ENCODE data around the gene GTF2A2.

GTF2A2 gene

DNA sequence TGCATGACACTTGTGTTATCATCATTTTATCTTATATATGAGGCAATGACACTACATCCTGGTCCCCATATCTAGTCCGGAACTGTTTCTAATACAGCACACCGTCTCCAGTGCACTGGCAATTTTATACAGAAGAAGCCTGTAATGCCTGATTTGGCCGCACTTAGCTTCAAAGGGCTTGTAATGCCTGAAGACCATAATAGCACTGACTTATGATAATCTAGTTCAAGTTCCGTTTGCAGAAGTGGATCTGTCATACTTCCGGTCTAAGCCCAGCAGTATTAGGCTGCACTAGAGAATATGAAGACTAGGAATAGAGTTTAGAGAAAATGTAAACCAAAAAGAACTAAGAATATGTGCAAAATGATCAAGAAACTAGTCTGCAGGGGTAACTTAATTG lies 30.5 kb upstream of the GTF2A2 start:
- no peak overlapping the region for H3K27ac ChIP-seq
- CTCF ChIA-PET = no interaction called here
- peak; percentile 18 for DNase-seq (ENCODE audit: low spot score)
- TF ChIP-seq, protein P1, sequence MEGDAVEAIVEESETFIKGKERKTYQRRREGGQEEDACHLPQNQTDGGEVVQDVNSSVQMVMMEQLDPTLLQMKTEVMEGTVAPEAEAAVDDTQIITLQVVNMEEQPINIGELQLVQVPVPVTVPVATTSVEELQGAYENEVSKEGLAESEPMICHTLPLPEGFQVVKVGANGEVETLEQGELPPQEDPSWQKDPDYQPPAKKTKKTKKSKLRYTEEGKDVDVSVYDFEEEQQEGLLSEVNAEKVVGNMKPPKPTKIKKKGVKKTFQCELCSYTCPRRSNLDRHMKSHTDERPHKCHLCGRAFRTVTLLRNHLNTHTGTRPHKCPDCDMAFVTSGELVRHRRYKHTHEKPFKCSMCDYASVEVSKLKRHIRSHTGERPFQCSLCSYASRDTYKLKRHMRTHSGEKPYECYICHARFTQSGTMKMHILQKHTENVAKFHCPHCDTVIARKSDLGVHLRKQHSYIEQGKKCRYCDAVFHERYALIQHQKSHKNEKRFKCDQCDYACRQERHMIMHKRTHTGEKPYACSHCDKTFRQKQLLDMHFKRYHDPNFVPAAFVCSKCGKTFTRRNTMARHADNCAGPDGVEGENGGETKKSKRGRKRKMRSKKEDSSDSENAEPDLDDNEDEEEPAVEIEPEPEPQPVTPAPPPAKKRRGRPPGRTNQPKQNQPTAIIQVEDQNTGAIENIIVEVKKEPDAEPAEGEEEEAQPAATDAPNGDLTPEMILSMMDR (conservative IDR thresholded peaks at IDR 0.05; ENCODE audit: low read depth) = no peak
- POLR2A ChIA-PET (ENCODE audit: low non-redundant PET) = no interaction called here

DNA sequence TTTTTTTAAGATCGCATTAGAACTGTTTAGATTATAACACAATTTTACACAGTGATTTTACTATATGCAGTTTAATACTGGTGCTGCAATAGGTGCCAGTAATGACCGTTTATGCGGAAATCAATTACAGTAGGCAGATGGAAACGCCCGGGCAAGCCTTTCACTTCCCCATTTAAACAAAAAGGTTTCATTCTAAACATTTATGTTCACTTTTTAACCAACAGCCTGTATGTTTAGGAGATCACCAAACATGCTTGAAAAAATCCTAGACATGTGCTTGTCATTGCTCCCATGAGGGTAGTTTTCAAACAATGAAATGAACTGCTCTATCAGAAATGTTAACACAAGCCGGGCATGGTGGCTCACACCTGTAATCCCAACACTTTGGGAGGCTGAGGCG lies 29.1 kb upstream of the GTF2A2 start:
- DNase-seq (ENCODE audit: low spot score) = no peak
- TF ChIP-seq, protein P1 (conservative IDR thresholded peaks at IDR 0.05; ENCODE audit: low read depth) = no peak
- POLR2A ChIA-PET (ENCODE audit: low non-redundant PET) = no interaction called here
- no peak overlapping the region for H3K27ac ChIP-seq
- CTCF ChIA-PET = no interaction called here

DNA sequence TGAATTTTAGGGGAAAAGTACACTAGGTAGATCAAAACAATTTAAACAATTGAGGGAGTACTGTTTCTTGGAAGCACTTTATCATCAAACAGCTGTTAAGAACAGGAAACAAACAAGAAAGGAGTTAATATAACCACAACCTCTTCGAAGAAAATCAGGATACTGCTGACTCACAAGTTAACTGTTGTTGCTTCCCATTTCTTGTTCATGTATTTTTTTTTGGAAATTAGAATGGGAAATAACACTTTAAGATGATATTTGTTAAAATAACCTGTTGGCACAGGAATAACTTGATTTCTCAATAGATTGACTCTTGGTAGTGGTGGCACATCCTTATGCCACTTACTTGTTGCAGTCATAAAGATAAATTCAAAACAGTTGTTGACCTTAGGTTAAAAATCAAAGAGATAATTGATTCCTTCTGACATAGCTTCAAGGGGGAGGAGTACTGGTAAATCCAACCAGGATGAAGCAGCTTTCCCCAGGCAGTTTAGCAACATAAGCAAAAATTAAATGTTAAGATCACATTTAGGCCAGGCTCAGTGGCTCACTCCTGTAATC lies 28.5 kb upstream of the GTF2A2 start:
- ChIA-PET CTCF (no interaction called here), POLR2A (ENCODE audit: low non-redundant PET) (interaction anchor here (0.7 kb wide), 1 partner anchor 640 kb away, joined by 3 read pairs; no protein-coding TSS in a partner anchor)
- TF ChIP-seq, protein P1 (conservative IDR thresholded peaks at IDR 0.05; ENCODE audit: low read depth) = no peak
- H3K27ac ChIP-seq = no peak overlapping the region
- no peak for DNase-seq (ENCODE audit: low spot score)

DNA sequence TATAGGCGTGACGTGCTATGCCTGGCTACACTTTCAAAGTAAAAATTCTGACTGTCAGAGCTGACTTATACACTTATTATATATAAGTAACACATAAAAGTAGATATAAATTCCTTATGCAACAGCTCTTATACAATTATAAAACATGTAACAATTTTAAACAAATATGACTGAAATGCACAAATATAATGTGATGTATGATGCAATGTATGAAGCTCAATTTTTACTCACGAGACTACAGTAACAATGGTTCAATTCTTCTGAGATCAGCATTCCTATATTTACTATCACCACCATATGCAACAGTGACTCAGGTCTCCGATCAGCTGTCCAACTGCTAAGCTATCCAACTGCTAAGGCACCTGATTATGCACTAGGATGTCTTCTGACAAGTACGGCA lies 23.6 kb upstream of the GTF2A2 start:
- H3K27ac ChIP-seq = no peak overlapping the region
- ChIA-PET POLR2A (ENCODE audit: low non-redundant PET) (no interaction called here), CTCF (no interaction called here)
- TF ChIP-seq, protein P1 (conservative IDR thresholded peaks at IDR 0.05; ENCODE audit: low read depth) = no peak
- DNase-seq (ENCODE audit: low spot score) = no peak

DNA sequence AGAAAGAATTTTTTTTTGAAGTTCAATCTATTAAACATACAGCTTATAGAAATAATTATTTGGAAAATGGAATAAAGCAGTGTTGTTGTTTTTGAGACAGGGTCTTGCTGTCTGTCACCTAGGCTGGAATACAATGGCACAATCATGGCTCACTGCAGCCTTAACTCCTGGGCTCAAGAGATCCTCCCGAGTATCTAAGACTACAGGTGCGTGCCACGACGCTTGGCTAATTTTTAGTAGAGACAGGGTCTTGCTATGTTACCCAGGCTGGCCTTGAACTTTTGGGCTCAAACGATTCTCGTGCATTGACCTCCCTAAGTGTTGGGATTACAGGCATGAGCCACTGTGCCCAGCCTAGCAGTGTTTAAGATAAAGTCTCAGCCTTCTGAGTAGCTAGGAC lies 23.0 kb upstream of the GTF2A2 start:
- no peak for DNase-seq (ENCODE audit: low spot score)
- no peak overlapping the region for H3K27ac ChIP-seq
- POLR2A ChIA-PET (ENCODE audit: low non-redundant PET) = interaction anchor here (0.6 kb wide), 1 partner anchor 65 kb away, joined by 4 read pairs; no protein-coding TSS in a partner anchor
- CTCF ChIA-PET = no interaction called here
- TF ChIP-seq, protein P1 (conservative IDR thresholded peaks at IDR 0.05; ENCODE audit: low read depth) = no peak

DNA sequence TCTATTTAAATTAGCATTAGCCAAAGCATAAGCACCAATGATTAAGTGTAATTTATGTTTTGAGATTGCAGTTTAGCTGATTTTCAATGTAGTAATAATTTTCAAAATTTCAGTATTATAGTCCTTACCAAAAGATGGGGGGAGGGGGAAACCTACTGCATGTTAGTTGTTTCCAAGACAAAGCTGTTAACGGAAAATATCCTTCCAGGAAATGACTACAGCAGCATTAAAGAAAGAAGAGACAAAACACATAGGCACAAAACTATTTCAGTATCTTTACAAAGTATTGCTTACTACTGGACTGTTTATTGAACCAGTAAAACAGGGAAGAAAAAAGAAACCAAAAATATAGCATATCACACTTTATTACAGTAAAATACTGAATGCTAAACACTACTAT lies 21.3 kb upstream of the GTF2A2 start:
- H3K27ac ChIP-seq = no peak overlapping the region
- CTCF ChIA-PET = interaction anchor here (0.6 kb wide), 2 partner anchors 146 to 238 kb away, joined by 3 read pairs; no protein-coding TSS in a partner anchor
- no peak for DNase-seq (ENCODE audit: low spot score)
- POLR2A ChIA-PET (ENCODE audit: low non-redundant PET) = no interaction called here
- TF ChIP-seq, protein P1 (conservative IDR thresholded peaks at IDR 0.05; ENCODE audit: low read depth) = no peak
